H1 (cell line): ENCODE measurements around the gene FXYD7. TPM values are rescaled to one million over a fixed set of nuclear protein-coding genes. Genes with fewer than 3 reads are reported as not detected.

Experiments used
- CTCF ChIA-PET: fragments of 300-600 bp; sonication (Branson Sonifier 250); formaldehyde crosslinking; loops from one replicate; lab custom pipeline; 2021; ENCODE audit not compliant: partially characterized antibody; lab: Charles Lee
- POLR2A ChIA-PET: fragments of 300-600 bp; sonication (Branson Sonifier 250); formaldehyde crosslinking; loops from one replicate; lab custom pipeline; 2021; ENCODE audit warnings: inconsistent platforms; ENCODE audit not compliant: partially characterized antibody; lab: Charles Lee
- DNase-seq, 2 experiments: peaks; one replicate each; pipeline versions ENCODE4 v3.0.0 to v3.0.0-alpha.2; 2010 to 2022; ENCODE audit warnings: low spot score in 2 of 2, low read depth in 1 of 2, mixed read lengths in 1 of 2
- FAIRE-seq: peaks from 2 replicates; lab custom pipeline; 2011; peaks lifted over from hg19 to GRCh38; lab: Jason Lieb, UNC
- H2AFZ ChIP-seq: 2 replicates; pipeline ENCODE4 v1.8.1; 2012; ENCODE audit warnings: low read length, inconsistent platforms
- H2AK5ac ChIP-seq: 2 replicates; pipeline ENCODE4 v1.6.1; 2013; ENCODE audit warnings: low read depth, low read length
- H2BK120ac ChIP-seq: replicated peaks from 2 replicates; pipeline ENCODE3; 2013; ENCODE audit warnings: low read depth, low read length, inconsistent platforms
- H2BK12ac ChIP-seq: 2 replicates; pipeline ENCODE4 v1.6.1; 2013; ENCODE audit warnings: low read depth, low read length
- H2BK15ac ChIP-seq: 2 replicates; pipeline ENCODE4 v1.6.1; 2013; ENCODE audit warnings: low read length
- H2BK20ac ChIP-seq: 2 replicates; pipeline ENCODE4 v1.6.1; 2013; ENCODE audit warnings: low read length
- H2BK5ac ChIP-seq: 2 replicates; pipeline ENCODE4 v1.6.1; 2013; ENCODE audit warnings: low read depth, low read length
- H3K14ac ChIP-seq: 2 replicates; pipeline ENCODE4 v1.6.1; 2013; ENCODE audit warnings: inconsistent platforms; ENCODE audit not compliant: insufficient read length
- H3K18ac ChIP-seq: 2 replicates; pipeline ENCODE4 v1.6.1; 2013; ENCODE audit warnings: low read length; ENCODE audit errors: extremely low read depth
- H3K23ac ChIP-seq: 2 replicates; pipeline ENCODE4 v1.6.1; 2013; ENCODE audit warnings: inconsistent platforms; ENCODE audit not compliant: insufficient read length
- H3K23me2 ChIP-seq: 2 replicates; pipeline ENCODE4 v1.6.1; 2013; ENCODE audit warnings: low read depth, low read length
- H3K27ac ChIP-seq: 2 replicates; pipeline ENCODE4 v1.6.1; 2011; ENCODE audit warnings: low read depth, low read length, inconsistent platforms
- H3K27me3 ChIP-seq, 4 experiments: replicated peaks in 1 of 4; 1 replicate in 1 of 4; 2 replicates in 3 of 4; pipeline versions ENCODE4 v1.6.1 to v1.8.1; 2011 to 2013; ENCODE audit warnings: low read length in 3 of 4, mild to moderate bottlenecking in 3 of 4, inconsistent platforms in 2 of 4, mixed read lengths in 2 of 4, moderate library complexity in 1 of 4; ENCODE audit not compliant: control insufficient read depth in 3 of 4, insufficient read depth in 3 of 4; ENCODE audit errors: extremely low read depth in 1 of 4
- H3K36me3 ChIP-seq, 4 experiments: 2 replicates each; pipeline versions ENCODE4 v1.6.1 to v1.8.1; 2011 to 2013; ENCODE audit warnings: mild to moderate bottlenecking in 4 of 4, low read length in 3 of 4, moderate library complexity in 2 of 4, control low read depth in 1 of 4, inconsistent platforms in 1 of 4; ENCODE audit not compliant: insufficient read depth in 4 of 4, control insufficient read depth in 2 of 4
- H3K4ac ChIP-seq: replicated peaks from 2 replicates; pipeline ENCODE3; 2013; ENCODE audit warnings: low read length, low read depth, mixed read lengths, inconsistent platforms; ENCODE audit not compliant: insufficient read length
- H3K4me1 ChIP-seq, 4 experiments: replicated peaks in 1 of 4; 1 replicate in 1 of 4; 2 replicates in 3 of 4; pipeline versions ENCODE4 v1.6.1 to v1.8.1; 2011 to 2013; ENCODE audit warnings: low read length in 3 of 4, inconsistent platforms in 2 of 4, mixed read lengths in 1 of 4; ENCODE audit not compliant: insufficient read depth in 4 of 4, control insufficient read depth in 3 of 4
- H3K4me2 ChIP-seq, 2 experiments: 2 replicates each; pipeline versions ENCODE4 v1.6.1 to v1.8.1; 2011 to 2013; ENCODE audit warnings: low read depth in 2 of 2, low read length in 2 of 2, control low read depth in 1 of 2, inconsistent platforms in 1 of 2, mild to moderate bottlenecking in 1 of 2; ENCODE audit not compliant: insufficient read depth in 1 of 2
- H3K4me3 ChIP-seq, 4 experiments: fragments of 200-600, 300-600 bp in 1 of 4; sonication (generic), shearing (Covaris generic), sonication (Bioruptor Twin) in 1 of 4; 2 replicates each; pipeline versions ENCODE4 v1.5.1 to v1.8.1; 2011 to 2016; ENCODE audit warnings: low read length in 4 of 4, low read depth in 3 of 4, control low read depth in 2 of 4, inconsistent platforms in 2 of 4, mild to moderate bottlenecking in 2 of 4, mixed read lengths in 1 of 4, moderate library complexity in 1 of 4; ENCODE audit not compliant: insufficient read depth in 2 of 4; ENCODE audit errors: extremely low read depth in 1 of 4
- H3K56ac ChIP-seq: replicated peaks from 2 replicates; pipeline ENCODE3; 2013; ENCODE audit warnings: low read depth, mild to moderate bottlenecking, mixed read lengths, low read length, inconsistent platforms; ENCODE audit not compliant: insufficient read length
- H3K79me1 ChIP-seq: 2 replicates; pipeline ENCODE4 v1.6.1; 2013; ENCODE audit warnings: low read depth, low read length, control low read depth
- H3K79me2 ChIP-seq, 2 experiments: 2 replicates each; pipeline versions ENCODE4 v1.6.1 to v1.8.1; 2012 to 2013; ENCODE audit warnings: low read length in 2 of 2, mild to moderate bottlenecking in 2 of 2, inconsistent platforms in 1 of 2; ENCODE audit not compliant: insufficient read depth in 2 of 2, control insufficient read depth in 1 of 2
- H3K9ac ChIP-seq, 4 experiments: replicated peaks in 1 of 4; 1 replicate in 1 of 4; 2 replicates in 3 of 4; pipeline versions ENCODE4 v1.6.1 to v1.8.1; 2011 to 2013; ENCODE audit warnings: low read depth in 3 of 4, low read length in 3 of 4, control low read depth in 2 of 4, mild to moderate bottlenecking in 2 of 4, moderate library complexity in 2 of 4, inconsistent platforms in 1 of 4; ENCODE audit errors: extremely low read depth in 1 of 4
- H3K9me3 ChIP-seq, 2 experiments: 2 replicates each; pipeline versions ENCODE4 v1.6.1 to v1.8.1; 2012 to 2013; ENCODE audit warnings: mild to moderate bottlenecking in 2 of 2, moderate library complexity in 2 of 2, control low read depth in 1 of 2, inconsistent platforms in 1 of 2, low read depth in 1 of 2, low read length in 1 of 2, mixed read lengths in 1 of 2; ENCODE audit not compliant: insufficient read depth in 2 of 2
- H4K20me1 ChIP-seq, 2 experiments: replicated peaks in 1 of 2; 2 replicates each; pipeline versions ENCODE3 to v1.8.1; 2011 to 2013; ENCODE audit warnings: inconsistent platforms in 2 of 2, low read length in 2 of 2, mild to moderate bottlenecking in 1 of 2; ENCODE audit not compliant: insufficient read depth in 2 of 2, control insufficient read depth in 1 of 2
- H4K5ac ChIP-seq: 2 replicates; pipeline ENCODE4 v1.6.1; 2013; ENCODE audit warnings: low read length, low read depth, mixed read lengths, inconsistent platforms; ENCODE audit not compliant: insufficient read length
- H4K8ac ChIP-seq: 2 replicates; pipeline ENCODE4 v1.8.0; 2013; ENCODE audit warnings: mild to moderate bottlenecking, moderate library complexity, low read length, inconsistent platforms; ENCODE audit not compliant: insufficient read depth; ENCODE audit errors: extremely low read depth
- H4K91ac ChIP-seq: replicated peaks from 2 replicates; pipeline ENCODE3; 2013; ENCODE audit warnings: low read length, mixed read lengths, inconsistent platforms; ENCODE audit not compliant: insufficient read length
- BCL11A ChIP-seq, 2 experiments: IDR thresholded peaks; one replicate each; pipeline ENCODE4 v1.6.1; 2011; ENCODE audit warnings: low read depth in 2 of 2, low read length in 2 of 2, mild to moderate bottlenecking in 2 of 2
- CEBPB ChIP-seq: IDR thresholded peaks from 2 replicates; pipeline ENCODE4 v1.6.1; 2012; ENCODE audit warnings: low read depth, low read length
- CREB1 ChIP-seq: IDR thresholded peaks from 2 replicates; pipeline ENCODE4 v1.6.1; 2012; ENCODE audit warnings: inconsistent platforms
- CTBP2 ChIP-seq: IDR thresholded peaks from 2 replicates; pipeline ENCODE4 v1.7.0; 2011; ENCODE audit warnings: borderline replicate concordance, mild to moderate bottlenecking, moderate library complexity, mixed read lengths, low read length; ENCODE audit not compliant: insufficient read depth, insufficient read length
- GTF2F1 ChIP-seq: IDR thresholded peaks from 2 replicates; pipeline ENCODE4 v1.6.1; 2012; ENCODE audit warnings: low read depth, low read length, improper control_type of control experiment, borderline replicate concordance
- JUND ChIP-seq: IDR thresholded peaks from 2 replicates; pipeline ENCODE4 v1.6.1; 2011; ENCODE audit warnings: mild to moderate bottlenecking, improper control_type of control experiment, low read length
- SUZ12 ChIP-seq: fragments of 200-600 bp; sonication (generic); IDR thresholded peaks from 2 replicates; pipeline ENCODE4 v1.6.1; 2012; ENCODE audit warnings: mild to moderate bottlenecking, inconsistent platforms, low read length, moderate library complexity, mixed read lengths
- TAF7 ChIP-seq: optimal IDR thresholded peaks from 2 replicates; pipeline ENCODE3; 2011; ENCODE audit warnings: low read depth, mild to moderate bottlenecking, inconsistent platforms, low read length, moderate library complexity, borderline replicate concordance
- TCF12 ChIP-seq: IDR thresholded peaks from 2 replicates; pipeline ENCODE4 v1.6.1; 2011; ENCODE audit warnings: low read depth, mild to moderate bottlenecking, low read length
- USF2 ChIP-seq: IDR thresholded peaks from 2 replicates; pipeline ENCODE4 v1.6.1; 2011; ENCODE audit warnings: low read length, improper control_type of control experiment
- YY1 ChIP-seq: IDR thresholded peaks from 2 replicates; pipeline ENCODE4 v1.6.1; 2011; ENCODE audit warnings: low read depth, mild to moderate bottlenecking, low read length
- ZNF274 ChIP-seq: IDR thresholded peaks from 2 replicates; pipeline ENCODE4 v1.7.0; 2012; ENCODE audit warnings: low read length, borderline replicate concordance; ENCODE audit errors: extremely low read depth
- WGBS, 2 experiments: shearing (Covaris generic) in 1 of 2; methylation state at CpG; one replicate each; pipeline versions ENCODE4 v1.1.6 to v1.1.7; 2013 to 2015; ENCODE audit warnings: low lambda C conversion rate in 2 of 2, mixed read lengths in 2 of 2, inconsistent platforms in 1 of 2, low coverage in 1 of 2, missing lambda C conversion rate in 1 of 2; ENCODE audit not compliant: insufficient replicate concordance in 2 of 2, insufficient coverage in 1 of 2, insufficient read length in 1 of 2; ENCODE audit errors: extremely low coverage in 1 of 2, missing lambda C conversion rate in 1 of 2; 5-methylcytosine and 5-hydroxymethylcytosine counted together
- polyA plus RNA-seq, 7 experiments: library from polyadenylated mRNA; depleted of rRNA in 3 of 7; stranded (reverse) in 5 of 7; unstranded in 2 of 7; fragments of >200 nt in 5 of 7; fragments of 200-250 nt in 2 of 7; gene quantifications; 1 replicate in 5 of 7; 2 replicates in 1 of 7; 4 replicates in 1 of 7; pipeline versions ENCODE4 v1.2.1 to v1.2.3, GENCODE V29; 2011 to 2013; ENCODE audit warnings: missing spikeins in 2 of 7, mixed read lengths in 2 of 7
- total RNA-seq: library from RNA; stranded (reverse); fragmentation: NEBNext Ultra II Directional; extraction: Animal tissue kit (Norgen Biotek cat#: 25700); gene quantifications from 2 replicates; pipeline ENCODE4 v1.2.1, GENCODE V29; 2021

FXYD7 gene
- total and polyA plus RNA-seq, 2 of the 8 experiments (the other 6 are each of a cell fraction or from before 2014, with no cell fraction given): 12.1 to 14.3 TPM

DNA sequence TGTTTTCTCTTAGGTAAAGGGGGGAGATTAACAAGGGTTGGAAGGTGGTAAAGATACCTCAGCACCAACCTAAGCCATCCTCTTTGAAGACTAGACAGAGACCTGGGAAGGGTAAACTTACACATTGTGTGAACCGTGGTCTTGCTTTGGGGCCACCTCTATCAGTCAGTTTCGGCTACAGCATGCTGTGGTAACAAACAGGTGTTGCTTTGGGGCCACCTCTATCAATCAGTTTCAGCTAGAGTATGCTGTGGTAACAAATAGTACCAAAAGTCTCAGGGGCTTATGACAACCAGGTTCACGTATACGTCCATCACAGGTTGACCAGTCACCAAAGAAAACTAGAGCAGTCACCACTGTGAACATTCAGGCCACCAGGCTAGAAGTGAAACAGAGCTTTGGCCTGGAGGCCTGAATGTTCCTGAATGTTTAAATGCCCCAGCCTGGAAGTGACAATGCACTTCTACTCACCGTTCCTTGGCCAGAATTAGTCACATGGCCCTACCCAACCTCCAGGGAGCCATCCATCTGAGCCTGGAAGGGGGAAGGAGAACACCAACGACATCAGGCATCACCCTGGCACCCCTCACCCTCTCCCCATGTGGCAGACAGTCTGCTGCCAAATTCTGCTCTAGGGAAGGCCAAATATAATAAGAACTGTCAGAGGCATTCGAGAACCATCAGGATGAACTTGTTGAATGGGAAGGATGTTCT lies 3.8 kb downstream of the FXYD7 start:
- peaks cover 0 to 15% (median 7%) of the 10 kb centered on the region in 4 experiments; a peak in 5 of 7 replicates for H3K27me3 ChIP-seq
- no peak overlapping the region for H3K56ac ChIP-seq
- no peak overlapping the region for H2BK12ac ChIP-seq
- H3K4me3 ChIP-seq: no peak overlapping the region
- no peak overlapping the region for H2BK20ac ChIP-seq
- no peak overlapping the region for H3K9ac ChIP-seq
- H3K9me3 ChIP-seq: no peaks in the 10 kb centered on the region
- no peak overlapping the region for H4K8ac ChIP-seq
- H2BK120ac ChIP-seq: no peak overlapping the region
- H3K4me2 ChIP-seq: no peak overlapping the region
- H3K4ac ChIP-seq: no peak overlapping the region
- H2AK5ac ChIP-seq: no peak overlapping the region
- H3K36me3 ChIP-seq: no peaks in the 10 kb centered on the region
- H3K4me1 ChIP-seq: peaks cover 5 to 31% (median 22%) of the 10 kb centered on the region in 4 experiments
- ChIA-PET POLR2A (interaction anchor here (0.6 to 1.3 kb wide), 3 partner anchors 17 to 982 kb away, joined by 3 read pairs; no protein-coding TSS in a partner anchor), CTCF (interaction anchor here (1.3 to 1.7 kb wide), 3 partner anchors 10 to 103 kb away, joined by 3 to 4 read pairs (median 3); no protein-coding TSS in a partner anchor)
- WGBS, 2 experiments: 89% methylated on average over 6 of the region's 7 CpGs; no CpG with 5 or more reads in 1 of the 2 experiments
- no peak overlapping the region for H3K27ac ChIP-seq
- H3K23ac ChIP-seq: no peak overlapping the region
- DNase-seq (no peak), FAIRE-seq (no peak)
- H3K79me2 ChIP-seq: no peaks in the 10 kb centered on the region
- peaks cover 13% of the 10 kb centered on the region; the same call in 1 of the 2 replicates for H3K23me2 ChIP-seq
- no peak overlapping the region for H4K91ac ChIP-seq
- no peak overlapping the region for H3K14ac ChIP-seq
- no peaks in the 10 kb centered on the region; the same call in 1 of the 2 replicates for H3K79me1 ChIP-seq
- no peak overlapping the region for H2BK15ac ChIP-seq
- H3K18ac ChIP-seq: no peak overlapping the region
- H4K5ac ChIP-seq: no peak overlapping the region
- H2BK5ac ChIP-seq: no peak overlapping the region
- peaks cover 0 to 3% of the 10 kb centered on the region in 2 experiments for H4K20me1 ChIP-seq
- no peak overlapping the region for H2AFZ ChIP-seq
- TF ChIP-seq GTF2F1: no peak
- TF ChIP-seq CEBPB: no peak
- TF ChIP-seq USF2: no peak
- no peak for TF ChIP-seq ZNF274
- no peak for TF ChIP-seq SUZ12
- TF ChIP-seq TCF12: no peak
- TF ChIP-seq JUND: no peak
- TF ChIP-seq CTBP2: no peak
- TF ChIP-seq YY1: no peak
- no peak for TF ChIP-seq TAF7
- TF ChIP-seq BCL11A (IDR thresholded peaks at IDR 0.05; ENCODE audit: low read depth in 2 of 2, low read length in 2 of 2): no peak
- no peak for TF ChIP-seq CREB1
